NCI-H82 treated with DMSO at 0.1 percent for 48 hours (cell line): ENCODE results near the gene HYAL2.

ENCODE experiments used
- DNase-seq: peaks from one replicate; lab custom pipeline; 2025; ENCODE audit not compliant: unreplicated experiment; lab: John Stamatoyannopoulos, UW

Gene HYAL2

GRCh38 chr3:50331364-50331907, 8.9 kb upstream of the HYAL2 start:
- no peak for DNase-seq

GRCh38 chr3:50330330-50330729, 7.8 kb upstream of the HYAL2 start:
- DNase-seq: no peak

GRCh38 chr3:50327943-50328691, 5.6 kb upstream of the HYAL2 start, which contains the start of gene TUSC2:
TUSC2 (minus strand) TSS chr3:50328223; CDS start chr3:50328099, 124 bp downstream.
- peak; percentile 76 for DNase-seq

- DNase-seq: no peak
Observed at GRCh38 chr3:50327129-50327528, 4.6 kb upstream of the HYAL2 start.

- no peak for DNase-seq
Observed at GRCh38 chr3:50326182-50326541, 3.6 kb upstream of the HYAL2 start.

GRCh38 chr3:50325497-50326181, 3.1 kb upstream of the HYAL2 start:
- no peak for DNase-seq

- no peak for DNase-seq
Observed at GRCh38 chr3:50325113-50325480, 2.6 kb upstream of the HYAL2 start.

- peak; percentile 13 for DNase-seq
Observed at GRCh38 chr3:50324351-50325112, 2.0 kb upstream of the HYAL2 start.

GRCh38 chr3:50323614-50324199, 1.2 kb upstream of the HYAL2 start:
- no peak for DNase-seq

- no peak for DNase-seq
Observed at GRCh38 chr3:50323092-50323600, 601 bp upstream of the HYAL2 start.

- DNase-seq: no peak
Observed at GRCh38 chr3:50322115-50322385, 495 bp downstream of the HYAL2 start.

- DNase-seq: peak; percentile 67
Observed at GRCh38 chr3:50321336-50322114, 1.0 kb downstream of the HYAL2 start.

- DNase-seq: no peak
Observed at GRCh38 chr3:50320853-50321335, 1.7 kb downstream of the HYAL2 start.

GRCh38 chr3:50319894-50320625, 2.5 kb downstream of the HYAL2 start:
- no peak for DNase-seq

- no peak for DNase-seq
Observed at GRCh38 chr3:50319181-50319893, 3.2 kb downstream of the HYAL2 start.

- DNase-seq: no peak
Observed at GRCh38 chr3:50318615-50319014, 3.9 kb downstream of the HYAL2 start.

GRCh38 chr3:50318163-50318562, 4.4 kb downstream of the HYAL2 start:
- no peak for DNase-seq

- no peak for DNase-seq
Observed at GRCh38 chr3:50317300-50317699, 5.2 kb downstream of the HYAL2 start.

GRCh38 chr3:50316657-50317242, 5.8 kb downstream of the HYAL2 start:
- DNase-seq: no peak
